Measurements from ENCODE around the gene ALCAM.

The ALCAM gene

GRCh38 chr3:105409364-105409763 is 42.7 kb downstream of the ALCAM start:
- Histone ChIP-seq H3K9me3 (replicated peaks; ENCODE audit: insufficient read depth, low read length) (no peaks in the 10 kb centered on the region), H3K9ac (ENCODE audit: low read length) (no peak overlapping the region), H3K4me1 (ENCODE audit: low read length) (no peaks in the 10 kb centered on the region), H4K20me1 (ENCODE audit: insufficient read depth, low read length) (no peaks in the 10 kb centered on the region), H3K79me2 (ENCODE audit: low read length) (no peaks in the 10 kb centered on the region), H3K27me3 (replicated peaks; ENCODE audit: insufficient read depth, low read length) (no peaks in the 10 kb centered on the region), H3K4me3 (ENCODE audit: low read length) (no peak overlapping the region), H2AFZ (ENCODE audit: low read length) (no peak overlapping the region), H3K4me2 (ENCODE audit: low read depth, low read length) (no peak overlapping the region), H3K36me3 (replicated peaks; ENCODE audit: insufficient read depth, low read length) (no peaks in the 10 kb centered on the region), H3F3A (ENCODE audit: insufficient read depth, low read length) (no peaks in the 10 kb centered on the region), H3K9me2 (replicated peaks; ENCODE audit: insufficient read depth, low read length) (no peaks in the 10 kb centered on the region), H3K27ac (ENCODE audit: low read length) (no peak overlapping the region)
- no peak for TF ChIP-seq EZH2 (optimal IDR thresholded peaks at IDR 0.05; ENCODE audit: low read depth, low read length)
- no peak for TF ChIP-seq CTCF (IDR thresholded peaks at IDR 0.05; ENCODE audit: low read length)
- no peak for TF ChIP-seq EZH2phosphoT487 (IDR thresholded peaks at IDR 0.05; ENCODE audit: low read length)
- DNase-seq = no peak

DNA sequence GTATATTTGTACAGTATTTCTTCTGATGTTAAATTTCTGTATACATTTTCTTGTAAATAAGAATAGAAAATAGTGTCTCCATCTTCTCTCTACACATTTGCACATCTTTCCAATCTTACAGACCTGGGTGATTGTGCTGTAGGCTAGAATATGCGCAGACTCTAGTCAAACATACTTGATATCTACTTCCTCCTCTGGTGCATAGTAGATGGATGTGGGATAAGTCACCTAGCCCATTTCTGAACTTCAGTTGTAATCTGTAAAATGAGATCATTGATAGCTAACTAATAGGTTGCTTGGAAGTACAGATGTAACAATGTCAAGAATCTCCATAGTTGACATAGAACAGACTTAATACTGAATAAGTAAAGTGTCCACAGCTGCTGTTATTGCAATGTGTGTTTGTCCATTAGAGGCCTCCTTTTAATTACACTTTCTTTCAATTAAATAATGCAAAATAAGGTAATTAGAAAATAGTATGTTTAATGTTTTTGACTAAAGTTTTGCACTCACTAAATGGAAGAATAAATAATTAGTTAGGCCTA is 46.7 kb downstream of the ALCAM start:
- Histone ChIP-seq H3K27ac (ENCODE audit: low read length) (no peak overlapping the region), H3K36me3 (replicated peaks; ENCODE audit: insufficient read depth, low read length) (no peaks in the 10 kb centered on the region), H3K4me2 (ENCODE audit: low read depth, low read length) (no peak overlapping the region), H3K9me3 (replicated peaks; ENCODE audit: insufficient read depth, low read length) (no peaks in the 10 kb centered on the region), H3F3A (ENCODE audit: insufficient read depth, low read length) (no peaks in the 10 kb centered on the region), H3K9ac (ENCODE audit: low read length) (no peak overlapping the region), H3K79me2 (ENCODE audit: low read length) (no peaks in the 10 kb centered on the region), H4K20me1 (ENCODE audit: insufficient read depth, low read length) (no peaks in the 10 kb centered on the region), H3K4me3 (ENCODE audit: low read length) (no peak overlapping the region), H3K9me2 (replicated peaks; ENCODE audit: insufficient read depth, low read length) (no peaks in the 10 kb centered on the region), H3K4me1 (ENCODE audit: low read length) (no peaks in the 10 kb centered on the region), H3K27me3 (replicated peaks; ENCODE audit: insufficient read depth, low read length) (no peaks in the 10 kb centered on the region), H2AFZ (ENCODE audit: low read length) (no peak overlapping the region)
- TF ChIP-seq CTCF (IDR thresholded peaks at IDR 0.05; ENCODE audit: low read length) (no peak), EZH2 (optimal IDR thresholded peaks at IDR 0.05; ENCODE audit: low read depth, low read length) (no peak), EZH2phosphoT487 (IDR thresholded peaks at IDR 0.05; ENCODE audit: low read length) (no peak)
- no peak for DNase-seq

DNA sequence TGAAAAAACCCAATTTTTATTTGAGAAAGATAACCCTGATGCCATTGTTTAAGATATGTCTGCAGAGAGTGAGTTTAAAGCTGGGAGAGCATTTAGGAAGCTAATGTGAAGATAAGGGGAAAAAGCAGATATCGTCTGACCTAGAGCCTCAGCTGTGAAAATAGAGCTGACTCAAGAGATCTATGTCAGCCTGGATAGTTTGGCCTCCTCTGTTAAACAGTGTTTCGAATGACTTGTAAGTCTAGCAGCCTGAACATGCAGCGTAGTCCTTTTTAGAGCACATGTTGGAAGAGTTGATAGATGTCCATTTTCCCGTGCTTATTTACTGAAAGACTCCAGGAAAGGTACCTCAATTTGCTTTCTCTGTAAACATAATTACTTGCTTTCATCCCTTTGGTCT is 48.1 kb downstream of the ALCAM start:
- Histone ChIP-seq H3K79me2 (ENCODE audit: low read length) (no peaks in the 10 kb centered on the region), H4K20me1 (ENCODE audit: insufficient read depth, low read length) (no peaks in the 10 kb centered on the region)

More for the DNA sequence above, 48.1 kb downstream of the ALCAM start:
- no peaks in the 10 kb centered on the region for H3K9me2 ChIP-seq (replicated peaks; ENCODE audit: insufficient read depth, low read length)
- no peak overlapping the region for H3K4me3 ChIP-seq (ENCODE audit: low read length)
- H3K9me3 ChIP-seq (replicated peaks; ENCODE audit: insufficient read depth, low read length) = no peaks in the 10 kb centered on the region
- H3K9ac ChIP-seq (ENCODE audit: low read length) = no peak overlapping the region
- H3K4me1 ChIP-seq (ENCODE audit: low read length) = no peaks in the 10 kb centered on the region
- no peaks in the 10 kb centered on the region for H3F3A ChIP-seq (ENCODE audit: insufficient read depth, low read length)
- H3K4me2 ChIP-seq (ENCODE audit: low read depth, low read length) = no peak overlapping the region
- no peak overlapping the region for H3K27ac ChIP-seq (ENCODE audit: low read length)
- TF ChIP-seq EZH2phosphoT487 (IDR thresholded peaks at IDR 0.05; ENCODE audit: low read length) = no peak
- TF ChIP-seq EZH2 (optimal IDR thresholded peaks at IDR 0.05; ENCODE audit: low read depth, low read length) = no peak
- TF ChIP-seq CTCF (IDR thresholded peaks at IDR 0.05; ENCODE audit: low read length) = no peak
- H3K36me3 ChIP-seq (replicated peaks; ENCODE audit: insufficient read depth, low read length) = no peaks in the 10 kb centered on the region
- no peak overlapping the region for H2AFZ ChIP-seq (ENCODE audit: low read length)
- no peak for DNase-seq
- no peaks in the 10 kb centered on the region for H3K27me3 ChIP-seq (replicated peaks; ENCODE audit: insufficient read depth, low read length)
